Stimulated activated CD4-positive, alpha-beta T cell treated with anti-CD3 and anti-CD28 coated beads, Interleukin-1b, Interleukin-23, amount 100 ng/mL, for 1 hour (primary cell): ENCODE data around the gene TESK1.
"Not testable (repeated sequence)": the region's sequence is repeated elsewhere in the genome, so short reads cannot be mapped to it uniquely, and the experiment has no call there.

Source experiments
- DNase-seq, 2 donors: peaks; one replicate each; pipeline ENCODE4 v3.0.0-alpha.2; 2020; ENCODE audit warnings: low read depth in 2 of 2

The TESK1 gene

GRCh38 chr9:35579659-35580227 lies 25.3 kb upstream of the TESK1 start:
- DNase-seq = not testable (repeated sequence)

- DNase-seq = not testable (repeated sequence)
Observed at GRCh38 chr9:35583521-35583920, 21.5 kb upstream of the TESK1 start.

- not testable (repeated sequence) for DNase-seq
Observed at GRCh38 chr9:35584681-35585080, 20.4 kb upstream of the TESK1 start.

DNA sequence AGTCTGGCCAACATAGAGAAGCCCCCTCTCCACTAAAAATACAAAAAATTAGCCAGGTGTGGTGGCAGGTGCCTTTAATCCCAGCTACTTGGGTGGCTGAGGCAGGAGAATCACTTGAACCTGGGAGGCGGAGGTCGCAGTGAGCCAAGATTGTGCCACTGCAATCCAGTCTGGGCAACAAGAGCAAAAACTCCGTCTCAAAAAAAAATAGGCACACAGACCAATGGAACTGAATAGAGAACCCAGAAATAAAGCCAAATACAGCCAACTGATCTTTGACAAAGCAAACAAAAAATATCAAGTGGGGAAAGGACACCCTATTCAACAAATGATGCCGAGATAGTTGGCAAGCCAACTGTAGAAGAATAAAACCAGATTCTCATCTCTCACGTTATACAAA lies 16.6 kb upstream of the TESK1 start:
- not testable (repeated sequence) for DNase-seq

GRCh38 chr9:35593581-35593980 lies 11.5 kb upstream of the TESK1 start:
- no peak for DNase-seq

DNA sequence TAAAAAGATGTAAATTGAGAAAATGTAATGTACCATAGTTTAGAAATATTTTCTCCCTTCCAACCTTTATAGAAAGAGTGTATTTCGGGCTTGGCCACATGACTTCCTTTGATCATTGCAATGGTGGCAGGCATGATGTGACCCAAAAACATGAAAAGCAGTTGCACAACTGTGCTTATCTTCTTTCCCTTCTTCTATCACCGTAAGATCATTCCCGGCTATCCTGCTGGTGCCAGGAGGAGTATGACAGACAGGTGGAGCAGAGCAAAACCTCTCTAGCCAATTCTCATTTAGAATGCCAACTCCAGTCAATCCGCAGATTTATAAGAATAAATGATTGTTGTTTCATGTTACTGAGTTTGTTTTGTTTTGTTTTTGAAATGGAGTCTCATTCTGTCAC lies 10.6 kb upstream of the TESK1 start:
- DNase-seq = no peak

- DNase-seq = not testable (repeated sequence)
Observed at GRCh38 chr9:35596907-35597306, 8.2 kb upstream of the TESK1 start.

DNA sequence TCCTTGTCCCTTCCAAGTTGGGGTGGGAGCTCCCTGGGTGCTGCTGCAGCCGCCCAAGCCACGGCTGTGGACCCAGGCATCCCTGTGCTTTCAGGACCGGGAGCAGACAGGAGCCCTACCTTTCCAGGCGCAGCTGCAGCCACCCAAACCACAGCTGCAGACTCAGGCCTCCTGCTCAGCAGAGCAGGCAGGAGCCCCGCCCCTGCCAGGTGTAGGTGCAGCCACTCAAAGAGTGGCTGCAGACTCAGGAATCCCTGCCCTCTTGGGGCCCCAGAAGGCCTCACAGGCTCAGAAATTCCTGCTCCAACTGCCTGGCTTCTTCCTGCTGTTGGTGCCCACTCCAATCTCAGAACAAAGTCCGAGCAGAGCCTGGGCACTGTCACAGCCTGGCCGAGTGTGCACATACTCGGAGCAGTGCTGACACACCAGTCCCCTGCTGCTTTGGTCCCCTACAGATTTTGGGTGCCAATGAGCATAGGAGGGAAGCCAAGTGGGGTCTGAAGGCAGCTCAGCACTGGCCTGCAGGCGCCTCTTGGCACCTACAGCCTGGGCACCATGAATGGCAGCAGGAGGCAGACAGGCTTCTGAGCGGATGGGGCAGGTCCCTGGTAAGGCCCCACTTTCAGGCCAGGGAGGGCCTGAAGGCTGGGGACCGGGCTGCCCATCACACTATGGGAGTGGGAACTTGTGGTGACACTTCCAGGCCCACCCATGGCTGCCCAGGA lies 6.0 kb upstream of the TESK1 start:
- no peak for DNase-seq

DNA sequence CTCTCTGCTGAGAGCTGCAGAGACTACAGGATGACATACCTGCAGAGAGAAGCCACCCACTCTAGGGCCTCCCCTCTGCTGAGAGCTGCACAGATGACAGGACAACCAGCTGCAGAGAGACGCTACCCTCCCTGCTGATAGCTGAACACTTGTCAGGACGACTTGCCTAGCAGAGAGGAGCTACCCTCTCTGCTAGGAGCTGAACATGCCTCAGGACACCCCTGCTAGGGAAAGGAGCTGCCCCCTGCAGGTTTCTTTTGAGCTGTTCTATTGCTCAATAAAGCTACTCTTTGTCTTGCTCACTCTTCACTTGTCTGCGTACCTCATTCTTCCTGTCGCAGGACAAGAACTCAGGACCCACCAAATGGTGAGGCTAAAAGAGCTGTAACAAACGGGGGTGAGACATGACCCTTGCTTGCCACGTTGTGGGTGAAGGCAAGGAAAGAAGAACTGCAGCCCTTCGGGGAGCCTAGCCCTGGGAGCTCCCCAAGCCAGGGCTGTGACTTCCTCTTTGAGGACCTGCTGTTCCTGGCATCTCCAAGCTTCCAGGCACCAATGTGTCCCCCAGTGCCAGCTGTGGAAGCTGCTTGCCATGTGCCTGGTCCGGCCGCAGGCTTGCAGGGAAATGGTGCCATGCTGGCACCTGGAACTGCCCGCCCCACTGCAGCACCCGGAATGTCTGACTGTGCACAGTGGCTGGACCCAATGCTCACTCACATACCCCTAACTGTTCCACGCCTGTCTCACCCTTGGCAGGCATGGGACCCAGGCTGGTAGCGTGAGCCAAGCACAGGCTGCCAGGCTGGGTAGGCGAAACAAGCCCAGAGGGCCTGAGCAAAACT lies 5.1 kb upstream of the TESK1 start:
- DNase-seq = no peak

DNA sequence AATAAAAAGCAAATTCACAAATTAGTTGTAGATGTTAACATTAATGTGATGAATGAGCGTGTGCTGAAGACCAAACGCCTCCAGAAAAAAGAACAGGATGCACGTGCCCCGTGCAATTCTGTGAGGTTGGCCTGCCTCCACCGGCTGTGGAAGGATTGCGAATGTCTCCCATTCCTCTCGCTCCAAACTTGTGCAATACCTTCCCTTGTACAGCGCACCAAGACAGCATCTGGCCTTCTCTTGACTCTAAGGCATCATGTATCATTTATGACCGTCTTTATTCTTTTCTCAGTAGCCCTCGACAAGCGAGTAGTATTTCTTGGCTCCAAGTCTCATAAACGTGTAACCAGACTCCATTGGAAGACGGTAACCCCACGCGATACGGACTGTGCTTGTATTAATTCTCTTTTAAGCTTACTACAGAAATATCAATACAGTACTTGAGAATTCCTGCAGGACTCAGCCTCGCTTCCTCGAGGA lies 1.5 kb upstream of the TESK1 start:
- DNase-seq = peak in 1 of 2 donors; percentile 8

DNA sequence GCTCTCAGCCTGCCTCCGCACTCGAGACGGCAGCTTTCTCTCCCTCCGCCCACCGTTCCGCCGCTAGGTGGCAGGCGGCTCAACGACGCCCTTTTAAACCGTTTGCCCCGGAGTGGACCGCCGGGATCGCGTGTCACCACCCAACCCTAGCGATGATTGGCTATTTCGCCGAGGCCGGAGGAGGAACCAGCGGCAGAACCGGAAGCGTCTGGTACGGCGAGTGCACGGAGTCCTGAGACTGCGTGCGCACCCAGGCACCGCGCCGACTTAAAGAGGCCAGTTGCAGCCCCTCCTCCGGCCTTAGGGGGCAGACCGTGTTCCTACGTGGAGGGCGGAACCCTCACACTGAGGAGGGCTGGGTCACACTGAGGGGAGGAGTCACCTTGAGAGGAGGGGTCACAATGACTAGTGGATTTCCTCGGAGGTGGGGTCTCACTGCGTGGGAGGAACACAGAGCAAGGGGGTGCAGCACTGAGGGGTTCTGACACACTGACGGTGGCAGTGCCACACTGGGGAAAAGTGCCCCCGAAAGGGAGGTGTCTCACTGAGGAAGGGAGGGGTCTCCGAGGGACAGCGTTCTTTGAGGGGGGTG lies 980 bp upstream of the TESK1 start:
- peak; percentile 94 to 97 for DNase-seq

- no peak for DNase-seq
Observed at GRCh38 chr9:35605351-35606137, 482 bp downstream of the TESK1 start.

GRCh38 chr9:35606138-35606504 lies 1.1 kb downstream of the TESK1 start:
- DNase-seq = no peak

DNA sequence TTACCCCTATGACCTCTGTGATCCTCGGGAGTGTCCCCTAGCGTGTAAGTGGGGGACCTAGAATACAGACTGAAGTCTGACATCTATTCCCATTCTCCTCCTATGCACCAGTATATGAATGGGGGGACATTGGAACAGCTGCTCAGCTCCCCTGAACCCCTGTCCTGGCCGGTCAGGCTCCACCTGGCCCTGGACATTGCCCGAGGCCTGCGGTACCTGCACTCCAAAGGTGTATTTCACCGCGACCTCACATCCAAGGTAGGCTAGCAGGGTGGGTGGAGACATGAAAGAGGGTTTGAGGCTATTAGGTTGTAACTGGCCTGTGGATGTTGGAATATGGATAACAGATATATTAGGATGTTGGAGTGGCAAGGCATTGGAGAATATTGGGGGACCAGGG lies 1.7 kb downstream of the TESK1 start:
- no peak for DNase-seq

DNA sequence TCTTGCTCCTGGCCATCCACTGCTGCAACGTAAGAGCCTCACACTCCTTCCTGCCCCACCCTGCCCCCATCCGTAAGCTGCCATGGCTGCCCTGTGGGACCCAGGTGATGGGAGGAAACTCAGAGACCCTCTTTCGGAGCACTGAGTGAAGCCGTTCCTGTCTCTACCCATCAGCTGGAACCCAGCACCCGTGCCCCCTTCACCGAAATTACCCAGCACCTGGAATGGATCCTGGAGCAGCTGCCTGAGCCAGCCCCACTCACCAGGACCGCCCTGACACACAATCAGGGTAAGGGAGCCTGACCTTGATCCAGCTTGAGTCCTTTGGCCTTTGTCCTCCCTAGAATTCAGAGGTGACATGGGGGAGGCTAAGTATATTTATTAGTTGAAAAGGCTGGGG lies 3.2 kb downstream of the TESK1 start:
- no peak for DNase-seq

- no peak for DNase-seq
Observed at GRCh38 chr9:35609001-35609819, 4.1 kb downstream of the TESK1 start.

GRCh38 chr9:35609820-35610163 lies 4.7 kb downstream of the TESK1 start:
- DNase-seq = no peak

GRCh38 chr9:35611230-35611797 lies 6.3 kb downstream of the TESK1 start:
- peak in 1 of 2 donors; percentile 38 for DNase-seq

GRCh38 chr9:35612066-35612465 lies 7.0 kb downstream of the TESK1 start:
- DNase-seq = not testable (repeated sequence)

GRCh38 chr9:35612843-35613242 lies 7.8 kb downstream of the TESK1 start:
- no peak for DNase-seq
